ENCODE measurements around the gene ZNF408. TPM values are rescaled to one million over a fixed set of nuclear protein-coding genes. Genes with fewer than 3 reads are reported as not detected.

ZNF408 gene
- total and polyA plus RNA-seq, 2 of the 13 experiments (the other 11 are each of a cell fraction or from before 2014, with no cell fraction given), result 11.2 to 12.5 TPM

DNA sequence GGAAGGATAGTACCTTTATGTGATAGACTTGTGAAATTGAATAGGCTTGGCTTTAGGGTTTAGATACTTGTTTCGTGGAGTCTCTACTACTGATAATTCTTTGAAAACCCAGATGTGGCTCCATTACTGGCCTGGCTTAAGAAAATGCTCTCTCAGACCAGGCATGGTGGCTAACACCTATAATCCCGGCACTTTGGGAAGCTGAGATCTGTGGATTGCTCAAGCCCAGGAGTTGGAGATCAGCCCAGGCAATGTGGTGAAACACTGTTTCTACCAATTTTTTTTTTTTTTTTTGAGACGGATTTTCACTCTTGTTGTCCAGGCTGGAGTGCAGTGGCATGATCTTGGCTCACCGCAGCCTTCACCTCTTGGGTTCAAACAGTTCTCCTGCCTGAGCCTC lies 42.6 kb upstream of the ZNF408 start:
- Histone ChIP-seq H3K79me2 (ENCODE audit: insufficient read depth, low read length) (no peaks in the 10 kb centered on the region), H3K9ac (ENCODE audit: insufficient read depth, low read depth, low read length) (no peak overlapping the region), H3K4me1 (ENCODE audit: insufficient read depth, low read length) (no peaks in the 10 kb centered on the region), H3K27me3 (ENCODE audit: control insufficient read depth in 1 of 2, insufficient read depth in 2 of 2, low read length in 2 of 2) (no peaks in the 10 kb centered on the region), H3K27ac (ENCODE audit: extremely low read length, insufficient read depth, low read length) (no peak overlapping the region), H2AFZ (ENCODE audit: low read length) (no peak overlapping the region), H3K36me3 (replicated peaks in 1 of 2; ENCODE audit: control insufficient read depth in 1 of 2, insufficient read depth in 2 of 2, low read length in 2 of 2) (peaks cover 33 to 73% of the 10 kb centered on the region in 2 experiments), H3K4me2 (ENCODE audit: low read depth, low read length) (no peak overlapping the region), H3K4me3 (replicated peaks in 1 of 3; ENCODE audit: insufficient read depth in 1 of 3, low read depth in 2 of 3, low read length in 3 of 3) (no peak overlapping the region), H4K20me1 (ENCODE audit: insufficient read depth, low read length) (no peaks in the 10 kb centered on the region), H3K9me3 (ENCODE audit: low read length) (no peaks in the 10 kb centered on the region)
- CTCF ChIA-PET (ENCODE audit: low intra/inter-chr PET ratio, low total read pairs), result no interaction called here
- in situ Hi-C loops (cut with HindIII; ENCODE audit: extremely low pct_ligation_motif_present, low pct_unique_long_range_greater_than_20kb) (no loop called here), intact Hi-C loops (cut with micrococcal nuclease; ENCODE audit: unreplicated experiment) (no loop called here)
- ATAC-seq (no peak), DNase-seq (ENCODE audit: low spot score) (no peak), FAIRE-seq (no peak)
- 100% methylated on average over 4 of the region's 4 CpGs for WGBS (ENCODE audit: low lambda C conversion rate)
- POLR2A ChIA-PET, result interaction anchor here (0.6 kb wide), 1 partner anchor 67 kb away, joined by 3 read pairs; no protein-coding TSS in a partner anchor
- TF ChIP-seq SNRNP70 (IDR thresholded peaks at IDR 0.05; ENCODE audit: low read depth, low read length) (no peak), PHB2 (IDR thresholded peaks at IDR 0.05; ENCODE audit: partially characterized antibody) (no peak), YY1 (IDR thresholded peaks at IDR 0.05; ENCODE audit: insufficient read depth, insufficient replicate concordance, low read depth, low read length) (no peak), ZNF788 (CRISPR knock-in tag; IDR thresholded peaks at IDR 0.05; ENCODE audit: borderline replicate concordance) (no peak), SOX13 (IDR thresholded peaks at IDR 0.05) (no peak), SOX13 (CRISPR knock-in tag; conservative IDR thresholded peaks at IDR 0.05 in 1 of 2, IDR thresholded peaks at IDR 0.05 in 1 of 2) (no peak), TERF1 (CRISPR knock-in tag; IDR thresholded peaks at IDR 0.05) (no peak)
- TF ChIP-seq, protein P1, sequence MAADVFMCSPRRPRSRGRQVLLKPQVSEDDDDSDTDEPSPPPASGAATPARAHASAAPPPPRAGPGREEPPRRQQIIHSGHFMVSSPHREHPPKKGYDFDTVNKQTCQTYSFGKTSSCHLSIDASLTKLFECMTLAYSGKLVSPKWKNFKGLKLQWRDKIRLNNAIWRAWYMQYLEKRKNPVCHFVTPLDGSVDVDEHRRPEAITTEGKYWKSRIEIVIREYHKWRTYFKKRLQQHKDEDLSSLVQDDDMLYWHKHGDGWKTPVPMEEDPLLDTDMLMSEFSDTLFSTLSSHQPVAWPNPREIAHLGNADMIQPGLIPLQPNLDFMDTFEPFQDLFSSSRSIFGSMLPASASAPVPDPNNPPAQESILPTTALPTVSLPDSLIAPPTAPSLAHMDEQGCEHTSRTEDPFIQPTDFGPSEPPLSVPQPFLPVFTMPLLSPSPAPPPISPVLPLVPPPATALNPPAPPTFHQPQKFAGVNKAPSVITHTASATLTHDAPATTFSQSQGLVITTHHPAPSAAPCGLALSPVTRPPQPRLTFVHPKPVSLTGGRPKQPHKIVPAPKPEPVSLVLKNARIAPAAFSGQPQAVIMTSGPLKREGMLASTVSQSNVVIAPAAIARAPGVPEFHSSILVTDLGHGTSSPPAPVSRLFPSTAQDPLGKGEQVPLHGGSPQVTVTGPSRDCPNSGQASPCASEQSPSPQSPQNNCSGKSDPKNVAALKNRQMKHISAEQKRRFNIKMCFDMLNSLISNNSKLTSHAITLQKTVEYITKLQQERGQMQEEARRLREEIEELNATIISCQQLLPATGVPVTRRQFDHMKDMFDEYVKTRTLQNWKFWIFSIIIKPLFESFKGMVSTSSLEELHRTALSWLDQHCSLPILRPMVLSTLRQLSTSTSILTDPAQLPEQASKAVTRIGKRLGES (CRISPR knock-in tag; IDR thresholded peaks at IDR 0.05; ENCODE audit: borderline replicate concordance), result no peak
- TF ChIP-seq, protein P2, sequence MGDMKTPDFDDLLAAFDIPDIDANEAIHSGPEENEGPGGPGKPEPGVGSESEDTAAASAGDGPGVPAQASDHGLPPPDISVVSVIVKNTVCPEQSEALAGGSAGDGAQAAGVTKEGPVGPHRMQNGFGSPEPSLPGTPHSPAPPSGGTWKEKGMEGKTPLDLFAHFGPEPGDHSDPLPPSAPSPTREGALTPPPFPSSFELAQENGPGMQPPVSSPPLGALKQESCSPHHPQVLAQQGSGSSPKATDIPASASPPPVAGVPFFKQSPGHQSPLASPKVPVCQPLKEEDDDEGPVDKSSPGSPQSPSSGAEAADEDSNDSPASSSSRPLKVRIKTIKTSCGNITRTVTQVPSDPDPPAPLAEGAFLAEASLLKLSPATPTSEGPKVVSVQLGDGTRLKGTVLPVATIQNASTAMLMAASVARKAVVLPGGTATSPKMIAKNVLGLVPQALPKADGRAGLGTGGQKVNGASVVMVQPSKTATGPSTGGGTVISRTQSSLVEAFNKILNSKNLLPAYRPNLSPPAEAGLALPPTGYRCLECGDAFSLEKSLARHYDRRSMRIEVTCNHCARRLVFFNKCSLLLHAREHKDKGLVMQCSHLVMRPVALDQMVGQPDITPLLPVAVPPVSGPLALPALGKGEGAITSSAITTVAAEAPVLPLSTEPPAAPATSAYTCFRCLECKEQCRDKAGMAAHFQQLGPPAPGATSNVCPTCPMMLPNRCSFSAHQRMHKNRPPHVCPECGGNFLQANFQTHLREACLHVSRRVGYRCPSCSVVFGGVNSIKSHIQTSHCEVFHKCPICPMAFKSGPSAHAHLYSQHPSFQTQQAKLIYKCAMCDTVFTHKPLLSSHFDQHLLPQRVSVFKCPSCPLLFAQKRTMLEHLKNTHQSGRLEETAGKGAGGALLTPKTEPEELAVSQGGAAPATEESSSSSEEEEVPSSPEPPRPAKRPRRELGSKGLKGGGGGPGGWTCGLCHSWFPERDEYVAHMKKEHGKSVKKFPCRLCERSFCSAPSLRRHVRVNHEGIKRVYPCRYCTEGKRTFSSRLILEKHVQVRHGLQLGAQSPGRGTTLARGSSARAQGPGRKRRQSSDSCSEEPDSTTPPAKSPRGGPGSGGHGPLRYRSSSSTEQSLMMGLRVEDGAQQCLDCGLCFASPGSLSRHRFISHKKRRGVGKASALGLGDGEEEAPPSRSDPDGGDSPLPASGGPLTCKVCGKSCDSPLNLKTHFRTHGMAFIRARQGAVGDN (CRISPR knock-in tag; IDR thresholded peaks at IDR 0.05), result no peak
- no TSS peak for BruUV-seq (replicated peaks)
